ENCODE measurements around the gene TP53INP2. TPM values are rescaled to one million over a fixed set of nuclear protein-coding genes. Genes with fewer than 3 reads are reported as not detected.

Gene TP53INP2
- total and polyA plus RNA-seq, 2 of the 13 experiments (the other 11 are each of a cell fraction or from before 2014, with no cell fraction given) = 5.2 to 18.8 TPM

- TF ChIP-seq HNF1A (IDR thresholded peaks at IDR 0.05; ENCODE audit: low read depth) = no peak
- no peak for TF ChIP-seq HNF1A (CRISPR knock-in tag; IDR thresholded peaks at IDR 0.05; ENCODE audit: borderline replicate concordance)
- no peak for TF ChIP-seq ZHX1 (CRISPR knock-in tag; IDR thresholded peaks at IDR 0.05; ENCODE audit: low read depth)
- TF ChIP-seq ZBTB40 (IDR thresholded peaks at IDR 0.05) = no peak
- 0 out of 2 replicates have a peak, but pooled peaks have one; percentile 4 for TF ChIP-seq ZBTB40 (CRISPR knock-in tag; IDR thresholded peaks at IDR 0.05)
- no peak for TF ChIP-seq ZEB1 (IDR thresholded peaks at IDR 0.05; ENCODE audit: insufficient replicate concordance, low read depth)
- TF ChIP-seq ZFP37 (CRISPR knock-in tag; IDR thresholded peaks at IDR 0.05; ENCODE audit: borderline replicate concordance) = 0 out of 2 replicates have a peak, but pooled peaks have one; percentile 38
- no peak for TF ChIP-seq TEAD2 (CRISPR knock-in tag; IDR thresholded peaks at IDR 0.05)
- no peak for TF ChIP-seq ZNF572 (CRISPR knock-in tag; IDR thresholded peaks at IDR 0.05)
- TF ChIP-seq ZNF263 (CRISPR knock-in tag; IDR thresholded peaks at IDR 0.05) = no peak
These were observed 9.2 kb downstream of the TP53INP2 start (continued) for GRCh38 chr20:34713194-34713943.
